ENCODE measurements around the gene RNF115.

RNF115 gene

DNA sequence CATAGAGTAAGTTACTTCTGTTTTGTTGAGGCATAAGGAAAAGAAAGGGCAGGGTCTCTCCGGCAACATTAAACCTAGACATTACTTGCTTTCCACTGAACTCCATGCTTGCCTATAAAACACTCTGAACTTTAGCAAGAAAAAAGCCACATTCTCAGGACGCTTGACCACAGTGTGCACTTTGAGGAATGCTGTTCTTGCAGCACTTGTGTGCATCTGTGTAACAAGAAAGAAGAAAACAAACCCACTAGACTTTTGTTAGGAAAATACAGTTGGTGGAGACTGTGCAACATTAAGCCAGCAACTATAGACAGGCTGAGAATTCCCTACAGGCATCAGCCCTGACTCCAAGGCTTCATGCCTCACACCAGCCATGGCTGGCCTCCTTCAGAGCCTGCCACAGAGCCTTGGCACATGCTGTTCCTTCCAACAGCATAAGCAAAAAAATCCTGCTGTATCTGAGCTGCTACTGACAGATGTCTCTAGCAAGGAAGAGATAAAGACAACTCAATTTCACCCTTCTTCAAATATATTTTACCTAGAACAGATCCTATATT, 122.5 kb downstream of the RNF115 start:
- no peak for DNase-seq (ENCODE audit: low read depth)

DNA sequence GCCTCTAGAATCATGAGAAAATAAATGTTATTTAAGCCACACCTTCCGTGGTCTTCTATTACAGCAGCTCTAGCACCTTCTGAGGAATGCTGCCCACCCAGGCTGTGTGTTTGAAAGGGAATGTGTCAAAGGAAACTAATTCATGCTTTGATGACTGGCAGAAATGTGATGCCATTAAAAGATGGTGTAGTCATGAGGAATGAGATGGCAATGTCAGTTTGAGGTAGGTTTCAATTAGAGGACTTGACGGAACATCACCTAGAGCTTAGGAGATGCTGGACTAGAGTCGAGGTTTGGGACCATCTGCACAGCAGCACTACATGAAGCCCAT, 127.3 kb downstream of the RNF115 start:
- DNase-seq (ENCODE audit: low read depth) = no peak

DNA sequence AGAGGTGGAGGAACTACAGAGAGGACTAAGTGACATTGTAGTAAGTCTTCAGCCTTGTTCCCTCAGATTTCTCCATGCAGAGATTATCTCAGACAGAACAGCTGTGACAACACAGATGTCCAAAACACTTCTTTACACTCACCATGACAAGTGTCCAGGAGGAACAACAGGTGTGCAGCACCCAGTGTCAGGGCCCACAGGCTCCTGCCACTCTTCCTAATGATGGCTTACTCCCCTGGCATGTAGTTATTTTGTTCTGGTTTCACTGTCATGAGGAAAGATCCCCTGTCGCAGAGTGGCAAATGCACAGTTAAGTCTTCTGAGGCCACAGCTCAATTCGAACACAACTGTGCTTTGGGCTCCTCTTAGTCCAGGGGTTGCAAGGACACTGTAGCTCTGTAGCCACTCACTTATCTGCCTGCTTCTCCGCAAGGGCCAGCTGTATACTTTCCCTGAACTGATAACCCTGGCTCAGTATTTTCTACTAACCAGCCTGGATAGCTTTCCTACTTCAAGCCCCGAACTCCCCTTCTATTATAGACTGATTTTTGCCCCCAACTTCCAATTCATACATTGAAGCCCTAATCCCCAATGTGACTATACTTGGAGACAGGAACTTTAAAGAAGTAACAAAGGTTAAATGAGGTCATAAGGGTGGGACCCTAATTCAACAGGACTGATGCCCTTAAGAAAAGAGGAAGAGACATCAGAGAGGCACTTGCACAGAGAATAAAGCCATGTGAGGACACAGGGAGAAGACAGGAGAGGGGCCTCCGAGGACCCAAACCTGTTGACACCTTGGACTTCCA, 127.9 kb downstream of the RNF115 start:
- no peak for DNase-seq (ENCODE audit: low read depth)

DNA sequence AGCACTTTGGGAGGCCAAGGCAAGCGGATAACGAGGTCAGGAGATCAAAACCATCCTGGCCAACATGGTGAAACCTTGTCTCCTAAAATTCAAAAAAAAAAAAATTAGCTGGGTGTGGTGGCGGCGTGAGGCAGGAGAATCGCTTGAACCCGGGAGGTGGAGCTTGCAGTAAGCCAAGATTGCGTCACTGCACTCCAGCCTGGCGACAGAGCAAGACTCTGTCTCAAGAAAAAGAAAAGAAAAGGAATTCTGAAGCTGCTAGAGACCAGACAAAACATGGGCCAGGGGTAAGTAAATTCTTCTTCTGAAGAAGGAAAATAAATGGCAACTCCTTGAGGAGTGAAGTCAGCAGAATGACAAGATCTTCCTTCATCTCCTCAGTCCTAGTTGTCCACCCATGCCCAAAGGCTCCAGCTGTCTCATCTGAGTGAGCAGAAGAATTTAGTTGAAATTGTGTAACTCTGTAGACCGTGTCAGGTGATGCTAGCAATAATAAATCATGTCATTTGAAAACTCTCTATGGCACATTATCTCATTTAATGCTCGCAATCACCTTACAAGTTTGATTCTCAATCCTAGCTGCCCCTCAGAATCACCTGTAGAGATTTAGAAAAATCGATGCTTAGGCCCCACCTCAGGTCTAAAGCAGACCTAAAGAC, 131.0 kb downstream of the RNF115 start:
- DNase-seq (ENCODE audit: low read depth) = no peak

DNA sequence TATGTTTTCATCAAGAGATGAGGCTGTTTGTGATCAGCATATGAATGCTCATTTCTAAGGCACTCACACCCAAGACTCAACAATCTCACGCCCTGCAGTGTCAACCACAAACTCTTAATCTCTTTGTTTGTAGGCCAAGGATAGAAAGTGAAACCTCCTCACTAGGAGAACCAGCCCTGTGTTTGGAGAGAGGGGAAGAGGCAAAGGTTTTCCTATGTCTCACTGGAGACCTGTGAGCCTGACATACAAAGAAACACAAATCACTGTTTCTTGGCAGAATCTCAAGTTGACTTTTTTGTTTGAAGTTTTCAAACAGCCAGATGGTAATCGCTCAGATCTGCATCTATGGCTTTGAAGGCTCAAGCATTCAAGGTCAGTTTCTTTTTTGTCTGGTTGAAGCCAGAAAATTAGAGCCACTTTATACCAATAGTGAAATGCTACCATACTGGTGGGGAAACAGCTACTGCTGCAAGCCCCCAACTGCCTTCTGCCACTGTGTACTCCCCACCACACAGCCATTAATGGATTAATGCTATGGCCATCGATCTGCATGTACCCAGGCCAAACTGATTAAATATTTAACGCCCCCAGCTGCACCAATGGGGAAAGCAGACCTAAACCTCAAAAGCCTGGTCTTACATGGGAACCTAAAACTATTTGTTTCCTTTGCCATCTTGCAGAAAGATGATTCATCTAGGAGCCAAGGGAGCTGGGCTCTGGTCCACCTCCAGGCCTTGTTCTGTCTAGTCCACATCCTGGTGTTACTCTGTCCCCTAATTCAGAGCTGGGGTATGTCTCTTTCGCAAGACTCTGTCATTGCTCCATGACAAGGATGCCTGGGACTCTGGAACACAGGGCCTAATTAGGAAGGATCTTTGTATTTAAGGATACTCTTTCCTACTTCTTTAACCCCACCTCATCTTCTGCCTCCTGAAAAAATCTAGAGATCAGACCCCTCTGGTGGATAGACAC, 133.0 kb downstream of the RNF115 start:
- peak; percentile 24 for DNase-seq (ENCODE audit: low read depth)

DNA sequence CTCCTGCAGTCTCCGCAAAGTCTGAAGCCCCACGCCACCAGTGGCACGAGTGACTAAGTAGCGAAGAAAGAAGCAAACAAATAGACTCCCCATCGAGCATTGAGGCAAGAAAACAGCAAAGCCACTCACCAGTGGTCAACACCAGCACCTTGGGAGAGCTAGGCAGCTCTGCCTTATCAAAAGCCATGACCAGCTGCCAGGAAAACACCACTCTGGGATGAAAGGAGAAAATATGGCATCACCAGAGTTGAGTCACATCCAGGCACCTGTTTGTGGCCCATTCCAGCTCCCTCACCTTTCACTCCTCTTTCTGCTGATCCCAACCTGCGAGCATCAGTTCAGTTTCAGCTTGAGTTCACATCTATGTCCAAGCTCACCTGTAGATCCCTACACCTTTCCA, 134.0 kb downstream of the RNF115 start:
- no peak for DNase-seq (ENCODE audit: low read depth)

DNA sequence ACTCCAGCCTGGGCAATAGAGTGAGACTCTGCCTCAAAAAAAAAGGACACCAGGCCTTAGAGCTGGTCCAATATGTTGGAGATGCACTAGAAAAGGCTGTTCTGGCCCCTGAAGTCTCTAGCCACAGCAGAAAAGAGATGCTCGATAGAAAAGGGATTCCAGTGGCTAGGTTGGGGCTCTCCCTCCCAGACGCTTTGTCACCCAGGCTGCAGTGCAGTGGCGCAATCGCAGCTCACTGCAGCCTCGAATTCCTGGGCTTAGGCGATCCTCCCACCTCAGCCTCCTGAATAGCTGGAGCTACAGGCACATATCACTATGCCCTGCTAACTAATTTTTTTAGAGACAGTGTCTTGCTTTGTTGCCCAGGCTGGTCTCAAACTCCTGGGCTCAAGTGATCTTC, 135.0 kb downstream of the RNF115 start:
- no peak for DNase-seq (ENCODE audit: low read depth)
